Left kidney (tissue), 2 donors: Measurements from ENCODE around the gene ZNF311. TPM values are rescaled to one million over a fixed set of nuclear protein-coding genes. Genes with fewer than 3 reads are reported as not detected.
A peak's percentile ranks its signal among the peaks of the same experiment; 100 is the strongest.
"Not testable (repeated sequence)": the region's sequence is repeated elsewhere in the genome, so short reads cannot be mapped to it uniquely, and the experiment has no call there.

ENCODE experiments used
- DNase-seq: peaks from one replicate; pipeline ENCODE4 v3.0.0-alpha.2; 2013
- polyA plus RNA-seq: library from polyadenylated mRNA; unstranded; fragments of 120-200 nt; gene quantifications from one replicate; pipeline ENCODE4 v1.2.1, GENCODE V29; 2013; ENCODE audit not compliant: insufficient read length

The ZNF311 gene
- polyA plus RNA-seq, 1 donor = 7.9 TPM

GRCh38 chr6:28983838-28984237, 21.3 kb downstream of the ZNF311 start:
- no peak for DNase-seq

- DNase-seq = peak; percentile 80
Observed at GRCh38 chr6:28982476-28983266, 22.4 kb downstream of the ZNF311 start.

GRCh38 chr6:28981833-28982475, 23.2 kb downstream of the ZNF311 start:
- DNase-seq = peak; percentile 86

- peak; percentile 79 for DNase-seq
Observed at GRCh38 chr6:28981431-28981832, 23.7 kb downstream of the ZNF311 start.

GRCh38 chr6:28980852-28981430, 24.2 kb downstream of the ZNF311 start:
- DNase-seq = peak; percentile 85

- no peak for DNase-seq
Observed at GRCh38 chr6:28980137-28980851, 24.8 kb downstream of the ZNF311 start.

- DNase-seq = no peak
Observed at GRCh38 chr6:28979679-28980078, 25.4 kb downstream of the ZNF311 start.

- DNase-seq = no peak
Observed at GRCh38 chr6:28978959-28979561, 26.1 kb downstream of the ZNF311 start.

GRCh38 chr6:28978133-28978491, 27.0 kb downstream of the ZNF311 start:
- no peak for DNase-seq

- no peak for DNase-seq
Observed at GRCh38 chr6:28977341-28978132, 27.6 kb downstream of the ZNF311 start.

GRCh38 chr6:28976677-28977076, 28.4 kb downstream of the ZNF311 start:
- DNase-seq = no peak

- DNase-seq = no peak
Observed at GRCh38 chr6:28974505-28974904, 30.6 kb downstream of the ZNF311 start.

GRCh38 chr6:28970056-28970455, 35.1 kb downstream of the ZNF311 start:
- DNase-seq = not testable (repeated sequence)

GRCh38 chr6:28969129-28969528, 36.0 kb downstream of the ZNF311 start:
- DNase-seq = no peak

- no peak for DNase-seq
Observed at GRCh38 chr6:28968476-28968875, 36.6 kb downstream of the ZNF311 start.

GRCh38 chr6:28965706-28966105, 39.4 kb downstream of the ZNF311 start:
- DNase-seq = no peak

GRCh38 chr6:28960846-28961500, 44.1 kb downstream of the ZNF311 start:
- DNase-seq = no peak

GRCh38 chr6:28958561-28959243, 46.4 kb downstream of the ZNF311 start:
- not testable (repeated sequence) for DNase-seq

GRCh38 chr6:28957795-28958314, 47.3 kb downstream of the ZNF311 start:
- not testable (repeated sequence) for DNase-seq

- DNase-seq = no peak
Observed at GRCh38 chr6:28956331-28956730, 48.8 kb downstream of the ZNF311 start.
